K562 (cell line): ENCODE results near the gene SLC34A1. TPM values are rescaled to one million over a fixed set of nuclear protein-coding genes. Genes with fewer than 3 reads are reported as not detected.

Source experiments
- CHCHD3 ChIP-seq: fragments of 250-450 bp; sonication (Bioruptor Pico); IDR thresholded peaks from 2 replicates; pipeline ENCODE4 v2.1.2; 2022; ENCODE audit warnings: mild to moderate bottlenecking
- HMGN3 ChIP-seq: IDR thresholded peaks from 2 replicates; pipeline ENCODE4 v1.6.1; 2011; ENCODE audit warnings: borderline replicate concordance, low read depth, mild to moderate bottlenecking, mixed read lengths, low read length; ENCODE audit not compliant: insufficient read length; ENCODE audit errors: extremely low read depth
- JUND ChIP-seq, 2 experiments: IDR thresholded peaks; 2 replicates in 1 of 2; 3 replicates in 1 of 2; pipeline ENCODE4 v1.6.1; 2011; ENCODE audit warnings: borderline replicate concordance in 2 of 2, low read depth in 2 of 2, low read length in 2 of 2, improper control_type of control experiment in 1 of 2, missing biosample characterization in 1 of 2, missing genetic modification characterization in 1 of 2, missing genetic modification reagents in 1 of 2
- KHSRP ChIP-seq: fragments of 450-650 bp; IDR thresholded peaks from 2 replicates; pipeline ENCODE4 v1.6.1; 2017
- NFATC3 ChIP-seq: fragments of 450-650 bp; IDR thresholded peaks from 2 replicates; pipeline ENCODE4 v1.6.1; 2017; ENCODE audit warnings: mild to moderate bottlenecking
- NONO ChIP-seq, 2 experiments: fragments of 200-400 bp in 1 of 2; fragments of 450-650 bp in 1 of 2; formaldehyde crosslinking in 1 of 2; IDR thresholded peaks; 2 replicates each; pipeline ENCODE4 v1.6.1; 2017; ENCODE audit warnings: low read depth in 2 of 2, mild to moderate bottlenecking in 2 of 2, moderate library complexity in 2 of 2, low read length in 1 of 2
- NRF1 ChIP-seq, 2 experiments: fragments of 450-650 bp; IDR thresholded peaks in 1 of 2; conservative IDR thresholded peaks in 1 of 2; 2 replicates each; pipeline ENCODE4 v1.6.1; 2014; ENCODE audit warnings: mild to moderate bottlenecking in 2 of 2
- PCBP2 ChIP-seq: fragments of 200-400 bp; formaldehyde crosslinking; IDR thresholded peaks from 2 replicates; pipeline ENCODE4 v1.6.1; 2018; ENCODE audit warnings: low read length, low read depth, mild to moderate bottlenecking, moderate library complexity; ENCODE audit not compliant: poor library complexity, severe bottlenecking
- POLR2A ChIP-seq: fragments of 450-650 bp; conservative IDR thresholded peaks from 2 replicates; pipeline ENCODE4 v1.6.1; 2016
- SOX6 ChIP-seq: fragments of 450-650 bp; IDR thresholded peaks from 2 replicates; pipeline ENCODE4 v1.6.1; 2014; ENCODE audit warnings: mild to moderate bottlenecking
- TBP ChIP-seq: optimal IDR thresholded peaks from 2 replicates; pipeline ENCODE3; 2011; ENCODE audit warnings: low read depth, low read length, improper control_type of control experiment
- TCF3 ChIP-seq: sonication (generic); formaldehyde crosslinking; IDR thresholded peaks from 2 replicates; pipeline ENCODE4 v1.4.0; 2020; ENCODE audit warnings: mild to moderate bottlenecking, missing genetic modification reagents
- THRAP3 ChIP-seq: fragments of 450-650 bp; IDR thresholded peaks from 2 replicates; pipeline ENCODE4 v1.6.1; 2016; ENCODE audit warnings: mild to moderate bottlenecking, inconsistent platforms, borderline replicate concordance
- ZBED1 ChIP-seq: IDR thresholded peaks from 2 replicates; pipeline ENCODE4 v1.6.1; 2014
- ZBTB17 ChIP-seq: fragments of 450-650 bp; formaldehyde crosslinking; IDR thresholded peaks from 2 replicates; pipeline ENCODE4 v1.4.0; 2020; ENCODE audit warnings: mild to moderate bottlenecking
- polyA plus RNA-seq, 8 experiments: library from polyadenylated mRNA; depleted of rRNA in 4 of 8; stranded (reverse) in 5 of 8; unstranded in 3 of 8; fragments of >200 nt; fragmentation: Nextera tagmentation in 2 of 8; fragmentation: Illumina TruSeq in 1 of 8; extraction: Ambion mirVana in 2 of 8; extraction: Trizol in 1 of 8; gene quantifications; 2 replicates each; pipeline versions ENCODE4 v1.2.1 to v1.2.3, GENCODE V29; 2011 to 2014; ENCODE audit warnings: inconsistent platforms in 1 of 8, missing spikeins in 1 of 8
- total RNA-seq, 7 experiments: library from RNA; depleted of rRNA in 6 of 7; stranded (reverse); fragments of >200 nt in 6 of 7; fragmentation: Illumina TruSeq in 2 of 7; extraction: Trizol in 2 of 7; gene quantifications; 2 replicates each; pipeline versions ENCODE4 v1.2.1 to v1.2.3, GENCODE V29; 2011 to 2021; ENCODE audit warnings: low replicate concordance in 1 of 7
- TF ChIP-seq, protein P1 (sequence below): IDR thresholded peaks from 2 replicates; pipeline ENCODE4 v1.6.1; 2014; ENCODE audit warnings: antibody characterized with exemption
- TF ChIP-seq, protein P2 (sequence below): fragments of 150-350 bp; IDR thresholded peaks from 2 replicates; pipeline ENCODE4 v1.6.1; 2014; ENCODE audit warnings: low read depth, mild to moderate bottlenecking, low read length, borderline replicate concordance
- TF ChIP-seq, protein P3 (sequence below): sonication (generic); formaldehyde crosslinking; IDR thresholded peaks from 2 replicates; pipeline ENCODE4 v1.8.0; 2022; ENCODE audit warnings: mild to moderate bottlenecking, missing genetic modification reagents
- TF ChIP-seq, protein P4 (sequence below): fragments of 450-650 bp; IDR thresholded peaks from 2 replicates; pipeline ENCODE4 v1.6.1; 2016; ENCODE audit warnings: antibody characterized with exemption

Gene SLC34A1
- total and polyA plus RNA-seq, 9 of the 15 experiments (the other 6 are each of a cell fraction or from before 2014, with no cell fraction given), result not detected

DNA sequence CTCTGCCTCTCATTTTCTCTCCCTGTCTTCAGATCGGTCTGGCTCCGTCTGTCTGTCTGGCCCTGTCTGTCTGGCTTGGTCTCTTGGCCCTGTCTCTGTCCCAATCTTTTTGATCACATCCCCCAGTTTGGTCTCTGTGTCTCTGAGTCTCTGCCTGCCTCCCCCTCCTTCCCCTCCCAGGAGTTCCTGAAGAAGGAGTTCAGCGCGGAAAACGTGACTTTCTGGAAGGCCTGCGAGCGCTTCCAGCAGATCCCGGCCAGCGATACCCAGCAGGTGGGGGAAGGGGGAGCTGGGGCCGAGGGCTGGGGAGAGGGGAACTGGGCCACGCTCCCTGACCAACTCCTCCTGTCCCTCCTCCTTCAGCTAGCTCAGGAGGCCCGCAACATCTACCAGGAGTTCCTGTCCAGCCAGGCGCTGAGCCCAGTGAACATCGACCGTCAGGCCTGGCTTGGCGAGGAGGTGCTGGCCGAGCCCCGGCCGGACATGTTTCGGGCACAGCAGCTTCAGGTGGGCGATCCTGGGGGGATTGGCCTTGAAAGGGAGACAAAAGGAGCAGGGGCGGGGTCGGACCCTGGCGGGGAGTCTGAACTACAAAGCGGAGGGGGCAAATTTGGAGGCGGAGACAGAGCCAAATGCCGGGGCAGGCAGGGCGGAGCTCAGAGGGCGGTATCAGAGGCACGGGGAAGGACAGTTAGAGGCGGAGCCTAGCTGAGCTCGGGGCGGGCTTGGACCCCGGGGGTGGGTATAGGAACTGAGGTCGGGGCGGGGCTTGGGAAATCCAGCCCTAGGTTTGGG is 17.5 kb upstream of the SLC34A1 start (continued):
- TF ChIP-seq, protein P1, sequence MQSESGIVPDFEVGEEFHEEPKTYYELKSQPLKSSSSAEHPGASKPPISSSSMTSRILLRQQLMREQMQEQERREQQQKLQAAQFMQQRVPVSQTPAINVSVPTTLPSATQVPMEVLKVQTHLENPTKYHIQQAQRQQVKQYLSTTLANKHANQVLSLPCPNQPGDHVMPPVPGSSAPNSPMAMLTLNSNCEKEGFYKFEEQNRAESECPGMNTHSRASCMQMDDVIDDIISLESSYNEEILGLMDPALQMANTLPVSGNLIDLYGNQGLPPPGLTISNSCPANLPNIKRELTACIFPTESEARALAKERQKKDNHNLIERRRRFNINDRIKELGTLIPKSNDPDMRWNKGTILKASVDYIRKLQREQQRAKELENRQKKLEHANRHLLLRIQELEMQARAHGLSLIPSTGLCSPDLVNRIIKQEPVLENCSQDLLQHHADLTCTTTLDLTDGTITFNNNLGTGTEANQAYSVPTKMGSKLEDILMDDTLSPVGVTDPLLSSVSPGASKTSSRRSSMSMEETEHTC, result 0 out of 2 replicates have a peak, but pooled peaks have one; percentile 7
- TF ChIP-seq, protein P2, sequence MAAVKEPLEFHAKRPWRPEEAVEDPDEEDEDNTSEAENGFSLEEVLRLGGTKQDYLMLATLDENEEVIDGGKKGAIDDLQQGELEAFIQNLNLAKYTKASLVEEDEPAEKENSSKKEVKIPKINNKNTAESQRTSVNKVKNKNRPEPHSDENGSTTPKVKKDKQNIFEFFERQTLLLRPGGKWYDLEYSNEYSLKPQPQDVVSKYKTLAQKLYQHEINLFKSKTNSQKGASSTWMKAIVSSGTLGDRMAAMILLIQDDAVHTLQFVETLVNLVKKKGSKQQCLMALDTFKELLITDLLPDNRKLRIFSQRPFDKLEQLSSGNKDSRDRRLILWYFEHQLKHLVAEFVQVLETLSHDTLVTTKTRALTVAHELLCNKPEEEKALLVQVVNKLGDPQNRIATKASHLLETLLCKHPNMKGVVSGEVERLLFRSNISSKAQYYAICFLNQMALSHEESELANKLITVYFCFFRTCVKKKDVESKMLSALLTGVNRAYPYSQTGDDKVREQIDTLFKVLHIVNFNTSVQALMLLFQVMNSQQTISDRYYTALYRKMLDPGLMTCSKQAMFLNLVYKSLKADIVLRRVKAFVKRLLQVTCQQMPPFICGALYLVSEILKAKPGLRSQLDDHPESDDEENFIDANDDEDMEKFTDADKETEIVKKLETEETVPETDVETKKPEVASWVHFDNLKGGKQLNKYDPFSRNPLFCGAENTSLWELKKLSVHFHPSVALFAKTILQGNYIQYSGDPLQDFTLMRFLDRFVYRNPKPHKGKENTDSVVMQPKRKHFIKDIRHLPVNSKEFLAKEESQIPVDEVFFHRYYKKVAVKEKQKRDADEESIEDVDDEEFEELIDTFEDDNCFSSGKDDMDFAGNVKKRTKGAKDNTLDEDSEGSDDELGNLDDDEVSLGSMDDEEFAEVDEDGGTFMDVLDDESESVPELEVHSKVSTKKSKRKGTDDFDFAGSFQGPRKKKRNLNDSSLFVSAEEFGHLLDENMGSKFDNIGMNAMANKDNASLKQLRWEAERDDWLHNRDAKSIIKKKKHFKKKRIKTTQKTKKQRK, result no peak
- TF ChIP-seq JUND (IDR thresholded peaks at IDR 0.05; ENCODE audit: borderline replicate concordance, low read depth, low read length), result 0 out of 2 replicates have a peak, but pooled peaks have one; percentile 37
- TF ChIP-seq JUND (tag; IDR thresholded peaks at IDR 0.05; ENCODE audit: borderline replicate concordance, low read depth, low read length), result no peak; the same call in 2 of the 3 replicates
- TF ChIP-seq ZBTB17 (CRISPR knock-in tag), result peak; percentile 98
- no peak for TF ChIP-seq THRAP3
- TF ChIP-seq NRF1 (conservative IDR thresholded peaks at IDR 0.05 in 1 of 2, IDR thresholded peaks at IDR 0.05 in 1 of 2), result no peak; a peak in 3 of 4 replicates
- no peak; the same call in 1 of the 2 replicates for TF ChIP-seq TCF3 (CRISPR knock-in tag)
- peak; percentile 51 for TF ChIP-seq TBP
- TF ChIP-seq HMGN3, result peak; percentile 5
- TF ChIP-seq POLR2A, result peak; percentile 84
- TF ChIP-seq, protein P3, sequence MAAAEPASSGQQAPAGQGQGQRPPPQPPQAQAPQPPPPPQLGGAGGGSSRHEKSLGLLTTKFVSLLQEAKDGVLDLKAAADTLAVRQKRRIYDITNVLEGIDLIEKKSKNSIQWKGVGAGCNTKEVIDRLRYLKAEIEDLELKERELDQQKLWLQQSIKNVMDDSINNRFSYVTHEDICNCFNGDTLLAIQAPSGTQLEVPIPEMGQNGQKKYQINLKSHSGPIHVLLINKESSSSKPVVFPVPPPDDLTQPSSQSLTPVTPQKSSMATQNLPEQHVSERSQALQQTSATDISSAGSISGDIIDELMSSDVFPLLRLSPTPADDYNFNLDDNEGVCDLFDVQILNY (CRISPR knock-in tag), result 0 out of 2 replicates have a peak, but pooled peaks have one; percentile 25
- TF ChIP-seq PCBP2, result no peak
- TF ChIP-seq SOX6, result 0 out of 2 replicates have a peak, but pooled peaks have one; percentile 40
- no peak for TF ChIP-seq CHCHD3
- no peak for TF ChIP-seq KHSRP
- TF ChIP-seq ZBED1, result no peak; the same call in 1 of the 2 replicates
- TF ChIP-seq NFATC3, result no peak
- TF ChIP-seq, protein P4, sequence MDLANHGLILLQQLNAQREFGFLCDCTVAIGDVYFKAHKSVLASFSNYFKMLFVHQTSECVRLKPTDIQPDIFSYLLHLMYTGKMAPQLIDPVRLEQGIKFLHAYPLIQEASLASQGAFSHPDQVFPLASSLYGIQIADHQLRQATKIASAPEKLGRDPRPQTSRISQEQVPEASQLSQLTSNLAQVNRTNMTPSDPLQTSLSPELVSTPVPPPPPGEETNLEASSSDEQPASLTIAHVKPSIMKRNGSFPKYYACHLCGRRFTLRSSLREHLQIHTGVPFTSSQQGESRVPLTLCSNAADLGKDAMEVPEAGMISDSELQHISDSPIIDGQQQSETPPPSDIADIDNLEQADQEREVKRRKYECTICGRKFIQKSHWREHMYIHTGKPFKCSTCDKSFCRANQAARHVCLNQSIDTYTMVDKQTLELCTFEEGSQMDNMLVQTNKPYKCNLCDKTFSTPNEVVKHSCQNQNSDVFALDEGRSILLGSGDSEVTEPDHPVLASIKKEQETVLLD, result 0 out of 2 replicates have a peak, but pooled peaks have one; percentile 39
- no peak for TF ChIP-seq NONO (IDR thresholded peaks at IDR 0.05; ENCODE audit: low read depth in 2 of 2, low read length in 1 of 2)
